Psoas muscle (tissue), 8 donors: ENCODE data around the gene HS3ST3A1. TPM values are rescaled to one million over a fixed set of nuclear protein-coding genes. Genes with fewer than 3 reads are reported as not detected.

Experiments used
- ATAC-seq, 4 donors: fragments of 200-7000 bp; cut with Tn5 transposase; one replicate each; pipeline ENCODE4 v1.9.1; 2020; ENCODE audit warnings: moderate library complexity in 3 of 4, mild to moderate bottlenecking in 2 of 4
- DNase-seq, 2 donors: peaks; one replicate each; pipeline ENCODE4 v3.0.0-alpha.2; 2020
- H3K27ac ChIP-seq: fragments of 200-600 bp; one replicate; pipeline ENCODE4 v1.8.0; 2022
- H3K27me3 ChIP-seq, 3 donors: fragments of 200-600 bp in 1 of 3; one replicate each; pipeline versions ENCODE4 v1.6.1 to v1.8.0; 2013 to 2022; ENCODE audit warnings: low read length in 2 of 3, mild to moderate bottlenecking in 2 of 3, moderate library complexity in 1 of 3; ENCODE audit not compliant: insufficient read depth in 3 of 3
- H3K36me3 ChIP-seq, 2 donors: fragments of 200-600 bp in 1 of 2; one replicate each; pipeline versions ENCODE4 v1.6.1 to v1.8.0; 2013 to 2022; ENCODE audit warnings: low read depth in 1 of 2, mild to moderate bottlenecking in 1 of 2, moderate library complexity in 1 of 2; ENCODE audit not compliant: insufficient read depth in 1 of 2
- H3K4me1 ChIP-seq: fragments of 200-600 bp; one replicate; pipeline ENCODE4 v1.8.0; 2022
- H3K4me3 ChIP-seq: fragments of 200-600 bp; one replicate; pipeline ENCODE4 v1.8.0; 2022; ENCODE audit warnings: mild to moderate bottlenecking
- H3K9me3 ChIP-seq: fragments of 200-600 bp; one replicate; pipeline ENCODE4 v1.8.0; 2022
- WGBS, 3 donors: extraction: QIAGEN DNeasy Blood & Tissue Kit; methylation state at CpG; one replicate each; pipeline versions ENCODE4 v1.1.6 to v1.1.7; 2013; 5-methylcytosine and 5-hydroxymethylcytosine counted together
- intact Hi-C, 2 donors: fragments of 100-400 bp; cut with DNase I; formaldehyde crosslinking; loops; one replicate each; pipeline versions ENCODE4 v1.11.0 to v1.14.2; 2022
- polyA plus RNA-seq, 3 donors: library from polyadenylated mRNA; stranded (reverse); fragments of 200-250 nt; gene quantifications; one replicate each; pipeline ENCODE4 v1.2.3, GENCODE V29; 2013
- total RNA-seq, 4 donors: library from RNA; stranded (reverse); fragmentation: NEBNext Ultra II Directional in 2 of 4; extraction: Animal tissue kit (Norgen Biotek cat#: 25700) in 2 of 4; gene quantifications; one replicate each; pipeline versions ENCODE4 v1.2.1 to v1.2.4, GENCODE V29; 2021 to 2023
- TF ChIP-seq, protein P1 (sequence below): fragments of 200-600 bp; IDR thresholded peaks from one replicate; pipeline ENCODE4 v1.8.0; 2022; ENCODE audit warnings: antibody characterized with exemption
- donor health status: healthy with polysubstance abuse.
- donor health status: DM: no; HTN: no; CAD: no; lungs with moderate emphysema.
- donor health status: Bipolar disorder and iron deficiency.
- donor health status: healthy.
- donor health status: DM: yes; HTN: yes; CAD: no.
- donor health status: DM: no; HTN: no; CAD: no.
- donor health status: DM: no; HTN: no; CAD: no.
- donor health status: DM: yes; HTN: yes; CAD: no.

Gene HS3ST3A1
- total and polyA plus RNA-seq, 7 donors = 0.13 to 0.64 (median 0.44) TPM; not detected in 2

DNA sequence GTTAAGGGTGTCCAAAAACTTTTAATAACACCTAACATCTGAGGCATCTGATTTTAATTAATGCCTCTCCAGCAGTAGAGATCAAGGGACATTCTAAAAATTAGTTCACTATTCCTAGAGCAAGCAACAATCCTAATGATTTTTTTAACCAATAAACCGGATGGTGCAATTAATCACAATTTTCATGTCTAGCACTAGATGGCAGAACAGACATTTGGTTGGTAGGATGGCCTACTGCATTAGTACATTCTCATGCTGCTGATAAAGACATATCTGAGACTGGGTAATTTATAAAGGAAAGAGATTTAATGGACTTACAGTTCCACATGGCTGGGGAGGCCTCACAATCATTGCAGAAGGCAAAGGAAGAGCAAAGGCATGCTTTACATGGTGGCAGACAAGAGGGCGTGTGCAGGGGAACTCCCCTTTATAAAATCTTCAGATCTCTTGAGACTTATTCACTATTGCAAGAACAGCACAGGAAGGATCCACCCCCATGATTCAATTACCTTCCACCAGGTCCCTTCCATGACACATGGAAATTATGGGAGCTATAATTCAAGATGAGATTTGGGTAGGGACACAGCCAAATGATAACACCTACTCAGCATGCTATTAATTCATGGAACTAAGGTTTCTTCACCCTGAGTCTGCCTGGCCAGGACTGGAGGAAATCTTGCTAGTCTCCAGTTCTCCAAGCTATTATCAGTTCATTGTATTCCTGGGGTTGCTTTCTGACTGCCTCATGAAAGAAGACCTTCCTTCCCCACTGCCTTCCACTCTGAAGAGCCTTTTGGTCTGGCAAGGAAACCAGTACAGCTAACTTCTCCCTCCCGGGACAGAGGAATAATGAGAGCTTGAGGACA, 24.8 kb downstream of the HS3ST3A1 start:
- no peak for DNase-seq
- peaks cover 0 to 2% (median 0%) of the 10 kb centered on the region in 3 donors for H3K27me3 ChIP-seq
- no peak overlapping the region for H3K27ac ChIP-seq
- 81 to 90% (median 82%) methylated on average over 3 of the region's 3 CpGs for WGBS, 3 donors
- TF ChIP-seq, protein P1, sequence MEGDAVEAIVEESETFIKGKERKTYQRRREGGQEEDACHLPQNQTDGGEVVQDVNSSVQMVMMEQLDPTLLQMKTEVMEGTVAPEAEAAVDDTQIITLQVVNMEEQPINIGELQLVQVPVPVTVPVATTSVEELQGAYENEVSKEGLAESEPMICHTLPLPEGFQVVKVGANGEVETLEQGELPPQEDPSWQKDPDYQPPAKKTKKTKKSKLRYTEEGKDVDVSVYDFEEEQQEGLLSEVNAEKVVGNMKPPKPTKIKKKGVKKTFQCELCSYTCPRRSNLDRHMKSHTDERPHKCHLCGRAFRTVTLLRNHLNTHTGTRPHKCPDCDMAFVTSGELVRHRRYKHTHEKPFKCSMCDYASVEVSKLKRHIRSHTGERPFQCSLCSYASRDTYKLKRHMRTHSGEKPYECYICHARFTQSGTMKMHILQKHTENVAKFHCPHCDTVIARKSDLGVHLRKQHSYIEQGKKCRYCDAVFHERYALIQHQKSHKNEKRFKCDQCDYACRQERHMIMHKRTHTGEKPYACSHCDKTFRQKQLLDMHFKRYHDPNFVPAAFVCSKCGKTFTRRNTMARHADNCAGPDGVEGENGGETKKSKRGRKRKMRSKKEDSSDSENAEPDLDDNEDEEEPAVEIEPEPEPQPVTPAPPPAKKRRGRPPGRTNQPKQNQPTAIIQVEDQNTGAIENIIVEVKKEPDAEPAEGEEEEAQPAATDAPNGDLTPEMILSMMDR = no peak
- no peaks in the 10 kb centered on the region for H3K36me3 ChIP-seq
- H3K9me3 ChIP-seq = no peaks in the 10 kb centered on the region
- no peaks in the 10 kb centered on the region for H3K4me1 ChIP-seq
- H3K4me3 ChIP-seq = no peak overlapping the region
- intact Hi-C loops = no loop called here
- ATAC-seq = no peak

DNA sequence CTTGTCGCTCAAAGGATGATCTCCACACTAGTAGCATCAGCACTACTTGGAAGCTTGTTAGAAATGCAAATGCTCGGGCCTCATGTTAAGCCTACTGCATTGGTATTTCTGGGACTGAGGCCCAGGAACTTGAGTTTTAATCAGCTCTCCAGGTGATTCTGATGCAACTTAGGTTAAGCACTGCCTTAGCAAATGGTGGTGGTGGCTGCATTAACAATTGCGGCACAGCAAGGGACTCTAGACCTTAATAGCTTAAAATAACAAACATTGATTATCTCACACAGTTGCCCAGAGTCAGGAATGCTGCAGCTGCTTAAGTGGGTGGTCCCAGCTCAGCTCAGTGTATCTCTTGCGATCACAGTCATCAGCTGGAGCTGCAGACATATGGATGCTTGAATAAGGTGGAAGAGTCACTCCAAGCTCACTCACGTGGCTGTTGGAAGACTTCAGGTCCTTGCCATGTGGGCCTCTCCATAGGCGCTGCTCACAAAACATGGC, 25.8 kb downstream of the HS3ST3A1 start:
- intact Hi-C loops = no loop called here
- WGBS, 3 donors = 63 to 66% (median 64%) methylated on average over 6 of the region's 6 CpGs
- Histone ChIP-seq H3K4me3 (no peak overlapping the region), H3K27ac (no peak overlapping the region), H3K4me1 (no peaks in the 10 kb centered on the region), H3K9me3 (no peaks in the 10 kb centered on the region), H3K27me3 (peaks cover 0 to 2% (median 0%) of the 10 kb centered on the region in 3 donors), H3K36me3 (no peaks in the 10 kb centered on the region)
- DNase-seq = no peak
- ATAC-seq = no peak
- TF ChIP-seq, protein P1 = no peak

DNA sequence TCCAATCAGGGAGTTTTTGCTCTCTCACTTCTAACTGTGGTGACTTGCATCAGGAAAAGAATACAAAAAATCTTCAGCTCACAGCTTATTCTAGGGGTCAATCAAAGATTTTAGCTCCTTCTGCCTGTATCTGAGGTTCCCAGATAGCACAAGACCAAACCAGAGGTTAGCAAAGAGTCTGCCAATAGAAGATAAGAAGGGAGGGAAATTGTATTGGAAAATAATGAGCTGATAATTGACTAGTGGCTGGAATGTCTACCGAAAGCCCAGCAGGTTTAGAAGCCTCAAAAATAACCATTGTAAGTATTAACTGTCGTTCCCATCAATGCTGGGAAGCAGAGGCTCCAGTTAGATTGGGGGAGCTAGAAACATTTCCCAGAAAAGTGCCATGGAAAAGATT, 26.3 kb downstream of the HS3ST3A1 start:
- intact Hi-C loops = no loop called here
- TF ChIP-seq, protein P1 = no peak
- Histone ChIP-seq H3K4me3 (no peak overlapping the region), H3K27me3 (peaks cover 0 to 2% (median 0%) of the 10 kb centered on the region in 3 donors), H3K36me3 (no peaks in the 10 kb centered on the region), H3K4me1 (no peaks in the 10 kb centered on the region), H3K9me3 (no peaks in the 10 kb centered on the region), H3K27ac (no peak overlapping the region)
- WGBS, 3 donors = 75 to 82% (median 76%) methylated on average over 2 of the region's 2 CpGs
- ATAC-seq = no peak
- no peak for DNase-seq

DNA sequence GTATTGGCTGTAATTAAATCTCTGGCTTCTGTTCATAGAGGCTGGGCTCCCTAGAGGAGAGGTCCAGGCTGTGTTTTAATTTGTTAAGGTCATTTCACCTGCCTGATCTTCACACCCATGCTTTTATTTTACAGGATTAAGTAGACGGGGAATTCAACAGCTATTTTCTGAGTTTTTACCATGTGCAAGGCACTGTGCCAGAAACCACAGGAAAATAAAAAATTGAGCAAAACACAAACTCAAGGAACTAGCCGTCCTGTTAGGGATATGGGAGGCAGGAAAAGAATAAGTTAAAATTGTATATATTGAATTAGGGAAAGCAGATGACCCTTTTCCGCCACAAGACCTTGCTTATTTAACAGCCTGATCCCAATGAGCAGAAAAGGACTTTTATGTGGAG, 29.1 kb downstream of the HS3ST3A1 start:
- no peak for ATAC-seq
- 35 to 45% (median 38%) methylated on average over 3 of the region's 3 CpGs for WGBS, 3 donors
- H3K27me3 ChIP-seq = peaks cover 0 to 2% (median 0%) of the 10 kb centered on the region in 3 donors
- H3K9me3 ChIP-seq = no peaks in the 10 kb centered on the region
- H3K36me3 ChIP-seq = no peaks in the 10 kb centered on the region
- intact Hi-C loops = no loop called here
- TF ChIP-seq, protein P1 = no peak
- H3K4me3 ChIP-seq = no peak overlapping the region
- no peaks in the 10 kb centered on the region for H3K4me1 ChIP-seq
- no peak overlapping the region for H3K27ac ChIP-seq
- DNase-seq = no peak
